ENCODE data around the gene ATP6V0A4.

DNA sequence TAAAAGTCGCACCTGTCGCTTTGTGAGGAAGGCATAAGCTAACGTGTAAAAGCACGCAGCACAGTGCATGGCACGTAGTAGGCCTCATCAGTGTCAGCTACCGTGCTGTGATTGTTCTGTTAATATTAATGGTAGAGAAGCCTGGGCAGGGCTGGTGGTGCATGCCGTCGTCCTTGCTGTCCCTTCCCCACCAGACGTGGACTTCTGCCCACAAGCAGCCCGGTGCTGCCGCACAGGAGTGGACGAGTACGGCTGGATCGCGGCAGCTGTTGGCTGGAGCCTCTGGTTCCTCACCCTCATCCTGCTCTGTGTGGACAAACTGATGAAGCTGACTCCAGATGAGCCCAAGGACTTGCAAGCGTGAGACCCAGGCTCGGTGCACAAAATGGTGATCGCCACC lies 4.7 kb upstream of the ATP6V0A4 start:
- TF ChIP-seq, protein P1, sequence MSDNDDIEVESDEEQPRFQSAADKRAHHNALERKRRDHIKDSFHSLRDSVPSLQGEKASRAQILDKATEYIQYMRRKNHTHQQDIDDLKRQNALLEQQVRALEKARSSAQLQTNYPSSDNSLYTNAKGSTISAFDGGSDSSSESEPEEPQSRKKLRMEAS (IDR thresholded peaks at IDR 0.05) = no peak
- TF ChIP-seq EGR1 (IDR thresholded peaks at IDR 0.05) (no peak), CEBPB (IDR thresholded peaks at IDR 0.05) (no peak), CREB1 (IDR thresholded peaks at IDR 0.05; ENCODE audit: low read depth) (no peak), NFIC (IDR thresholded peaks at IDR 0.05) (no peak), TCF12 (IDR thresholded peaks at IDR 0.05; ENCODE audit: low read depth) (no peak), EP300 (IDR thresholded peaks at IDR 0.05; ENCODE audit: borderline replicate concordance) (no peak), YY1 (IDR thresholded peaks at IDR 0.05; ENCODE audit: low read depth) (no peak), TEAD4 (IDR thresholded peaks at IDR 0.05) (no peak), RAD21 (IDR thresholded peaks at IDR 0.05; ENCODE audit: low read depth) (no peak), TAF1 (IDR thresholded peaks at IDR 0.05; ENCODE audit: low read depth) (no peak)
- TF ChIP-seq, protein P2, sequence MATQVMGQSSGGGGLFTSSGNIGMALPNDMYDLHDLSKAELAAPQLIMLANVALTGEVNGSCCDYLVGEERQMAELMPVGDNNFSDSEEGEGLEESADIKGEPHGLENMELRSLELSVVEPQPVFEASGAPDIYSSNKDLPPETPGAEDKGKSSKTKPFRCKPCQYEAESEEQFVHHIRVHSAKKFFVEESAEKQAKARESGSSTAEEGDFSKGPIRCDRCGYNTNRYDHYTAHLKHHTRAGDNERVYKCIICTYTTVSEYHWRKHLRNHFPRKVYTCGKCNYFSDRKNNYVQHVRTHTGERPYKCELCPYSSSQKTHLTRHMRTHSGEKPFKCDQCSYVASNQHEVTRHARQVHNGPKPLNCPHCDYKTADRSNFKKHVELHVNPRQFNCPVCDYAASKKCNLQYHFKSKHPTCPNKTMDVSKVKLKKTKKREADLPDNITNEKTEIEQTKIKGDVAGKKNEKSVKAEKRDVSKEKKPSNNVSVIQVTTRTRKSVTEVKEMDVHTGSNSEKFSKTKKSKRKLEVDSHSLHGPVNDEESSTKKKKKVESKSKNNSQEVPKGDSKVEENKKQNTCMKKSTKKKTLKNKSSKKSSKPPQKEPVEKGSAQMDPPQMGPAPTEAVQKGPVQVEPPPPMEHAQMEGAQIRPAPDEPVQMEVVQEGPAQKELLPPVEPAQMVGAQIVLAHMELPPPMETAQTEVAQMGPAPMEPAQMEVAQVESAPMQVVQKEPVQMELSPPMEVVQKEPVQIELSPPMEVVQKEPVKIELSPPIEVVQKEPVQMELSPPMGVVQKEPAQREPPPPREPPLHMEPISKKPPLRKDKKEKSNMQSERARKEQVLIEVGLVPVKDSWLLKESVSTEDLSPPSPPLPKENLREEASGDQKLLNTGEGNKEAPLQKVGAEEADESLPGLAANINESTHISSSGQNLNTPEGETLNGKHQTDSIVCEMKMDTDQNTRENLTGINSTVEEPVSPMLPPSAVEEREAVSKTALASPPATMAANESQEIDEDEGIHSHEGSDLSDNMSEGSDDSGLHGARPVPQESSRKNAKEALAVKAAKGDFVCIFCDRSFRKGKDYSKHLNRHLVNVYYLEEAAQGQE (IDR thresholded peaks at IDR 0.05; ENCODE audit: low read depth) = no peak
